ENCODE data around the gene SREBF1. TPM values are rescaled to one million over a fixed set of nuclear protein-coding genes. Genes with fewer than 3 reads are reported as not detected.

The SREBF1 gene
- total RNA-seq, 4 donors from 2014 or later: 16.1 to 90.7 (median 56.1) TPM

DNA sequence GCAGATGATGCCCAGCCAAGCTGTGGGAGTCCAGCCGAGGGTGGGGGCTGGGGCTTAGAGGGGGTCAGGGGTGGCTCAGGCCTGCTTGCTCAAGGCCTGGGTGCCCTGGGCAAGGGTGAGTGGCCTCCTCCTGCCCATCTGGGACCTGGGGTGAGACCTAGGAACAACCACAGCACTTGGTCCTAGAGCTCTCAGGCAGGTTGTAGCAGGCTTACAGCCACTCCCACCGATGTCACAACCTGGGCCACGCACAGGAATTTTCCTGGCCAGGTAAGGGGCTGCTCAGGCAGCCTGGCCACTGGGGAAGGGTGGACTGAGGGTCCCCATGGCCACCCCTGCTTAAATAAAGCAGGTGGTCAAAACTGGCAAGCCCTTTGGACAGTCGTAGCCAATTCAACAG lies 6.3 kb upstream of the SREBF1 start:
- Histone ChIP-seq H3K36me3 (peaks cover 0 to 31% of the 10 kb centered on the region in 2 donors), H3K27me3 (no peaks in the 10 kb centered on the region), H3K9me3 (no peaks in the 10 kb centered on the region), H3K4me3 (no peak overlapping the region), H3K27ac (no peak overlapping the region), H3K4me1 (peaks cover 0 to 47% (median 26%) of the 10 kb centered on the region in 3 donors)
- 57% methylated on average over 1 of the region's 4 CpGs; no CpG with 5 or more reads in 1 of the 2 donors for WGBS, 2 donors (ENCODE audit: low coverage in 1 of 2)
- ATAC-seq: no peak
- TF ChIP-seq POLR2A (IDR thresholded peaks at IDR 0.05): no peak
- TF ChIP-seq, protein P1, sequence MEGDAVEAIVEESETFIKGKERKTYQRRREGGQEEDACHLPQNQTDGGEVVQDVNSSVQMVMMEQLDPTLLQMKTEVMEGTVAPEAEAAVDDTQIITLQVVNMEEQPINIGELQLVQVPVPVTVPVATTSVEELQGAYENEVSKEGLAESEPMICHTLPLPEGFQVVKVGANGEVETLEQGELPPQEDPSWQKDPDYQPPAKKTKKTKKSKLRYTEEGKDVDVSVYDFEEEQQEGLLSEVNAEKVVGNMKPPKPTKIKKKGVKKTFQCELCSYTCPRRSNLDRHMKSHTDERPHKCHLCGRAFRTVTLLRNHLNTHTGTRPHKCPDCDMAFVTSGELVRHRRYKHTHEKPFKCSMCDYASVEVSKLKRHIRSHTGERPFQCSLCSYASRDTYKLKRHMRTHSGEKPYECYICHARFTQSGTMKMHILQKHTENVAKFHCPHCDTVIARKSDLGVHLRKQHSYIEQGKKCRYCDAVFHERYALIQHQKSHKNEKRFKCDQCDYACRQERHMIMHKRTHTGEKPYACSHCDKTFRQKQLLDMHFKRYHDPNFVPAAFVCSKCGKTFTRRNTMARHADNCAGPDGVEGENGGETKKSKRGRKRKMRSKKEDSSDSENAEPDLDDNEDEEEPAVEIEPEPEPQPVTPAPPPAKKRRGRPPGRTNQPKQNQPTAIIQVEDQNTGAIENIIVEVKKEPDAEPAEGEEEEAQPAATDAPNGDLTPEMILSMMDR (IDR thresholded peaks at IDR 0.05): no peak
- no peak for TF ChIP-seq EP300 (IDR thresholded peaks at IDR 0.05)
- no peak for TF ChIP-seq POLR2AphosphoS5 (IDR thresholded peaks at IDR 0.05)

DNA sequence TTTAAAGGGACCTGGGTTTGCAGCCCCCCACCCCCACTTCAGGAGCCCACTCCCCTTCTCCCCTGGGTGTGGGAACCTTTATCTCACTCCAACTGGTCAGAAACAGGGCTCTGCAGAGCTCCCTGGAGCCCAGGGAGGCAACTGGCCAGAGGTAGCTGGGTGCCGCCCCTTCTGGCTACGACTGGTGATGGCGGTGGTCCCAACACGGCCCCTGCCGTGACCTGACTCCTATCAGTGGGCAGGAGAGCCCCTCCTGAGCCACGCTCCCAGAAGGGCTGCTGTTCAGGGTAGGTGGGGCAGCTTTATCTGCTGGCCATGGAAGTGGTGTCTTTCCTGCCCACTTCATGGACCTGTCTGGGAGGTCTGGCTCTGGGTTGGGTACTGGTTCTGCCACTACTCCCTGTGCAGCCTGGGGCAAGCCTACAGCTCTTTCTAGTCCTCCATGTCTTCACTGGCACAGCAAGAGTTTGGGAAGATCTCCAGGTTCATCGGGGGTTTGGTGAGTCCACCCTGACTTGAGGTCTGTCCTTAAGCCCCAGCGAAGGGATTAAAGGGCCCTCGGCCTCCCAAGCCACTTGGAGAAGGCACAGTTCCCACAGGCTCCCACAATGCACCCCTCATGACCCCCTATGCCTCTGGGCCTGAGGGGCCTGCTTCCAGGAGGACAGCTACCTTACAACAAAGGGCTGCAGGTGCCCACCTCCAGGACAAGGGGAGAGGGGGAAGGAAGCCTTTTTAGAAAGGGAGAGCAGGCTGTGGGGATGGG lies 5.5 kb upstream of the SREBF1 start:
- peaks cover 6 to 49% (median 34%) of the 10 kb centered on the region in 3 donors for H3K4me1 ChIP-seq

DNA sequence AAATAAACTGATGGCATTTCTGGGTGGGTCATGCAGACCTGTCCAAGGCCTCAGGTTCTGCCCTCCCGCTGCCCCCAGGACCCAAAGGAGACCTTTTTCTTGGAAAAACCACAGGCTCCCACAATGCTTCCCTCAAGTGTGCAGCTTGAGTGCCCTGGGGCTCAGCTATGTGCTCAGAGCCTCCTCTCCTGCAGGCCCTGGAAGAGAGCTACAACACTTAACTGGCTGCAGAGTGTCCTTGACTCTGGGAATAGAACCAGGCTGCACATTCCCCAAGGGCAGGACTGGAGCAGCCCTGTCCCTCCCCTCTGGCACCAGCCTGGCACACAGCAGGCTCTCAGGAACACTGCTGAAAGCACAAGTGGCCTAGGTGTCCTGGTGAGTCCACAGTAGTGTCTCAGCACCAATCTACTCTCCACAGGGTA lies 4.8 kb upstream of the SREBF1 start:
- H3K4me1 ChIP-seq: peaks cover 8 to 56% (median 38%) of the 10 kb centered on the region in 3 donors
- ATAC-seq: no peak
- H3K27ac ChIP-seq: peak overlapping the region in 3 of 4 donors; percentile 98 to 100 (median 100)
- WGBS, 2 donors (ENCODE audit: low coverage in 1 of 2): no CpG with 5 or more reads among the region's 1 CpG
- H3K4me3 ChIP-seq: no peak overlapping the region
- peaks cover 0 to 17% of the 10 kb centered on the region in 2 donors for H3K36me3 ChIP-seq
- no peaks in the 10 kb centered on the region for H3K27me3 ChIP-seq
- TF ChIP-seq EP300 (IDR thresholded peaks at IDR 0.05) (no peak), POLR2AphosphoS5 (IDR thresholded peaks at IDR 0.05) (no peak), POLR2A (IDR thresholded peaks at IDR 0.05) (no peak)
- TF ChIP-seq, protein P1 (IDR thresholded peaks at IDR 0.05): no peak
- no peaks in the 10 kb centered on the region for H3K9me3 ChIP-seq

More for the DNA sequence above, 5.5 kb upstream of the SREBF1 start:
- no peak overlapping the region for H3K4me3 ChIP-seq
- no peak for ATAC-seq
- TF ChIP-seq POLR2AphosphoS5 (IDR thresholded peaks at IDR 0.05) (no peak), POLR2A (IDR thresholded peaks at IDR 0.05) (no peak), EP300 (IDR thresholded peaks at IDR 0.05) (no peak)
- TF ChIP-seq, protein P1 (IDR thresholded peaks at IDR 0.05): no peak
- no peaks in the 10 kb centered on the region for H3K27me3 ChIP-seq
- H3K9me3 ChIP-seq: no peaks in the 10 kb centered on the region
- H3K36me3 ChIP-seq: peaks cover 0 to 23% of the 10 kb centered on the region in 2 donors
- peak overlapping the region in 3 of 4 donors; percentile 98 to 100 (median 100) for H3K27ac ChIP-seq
- WGBS, 2 donors (ENCODE audit: low coverage in 1 of 2): no CpG with 5 or more reads among the region's 9 CpGs

DNA sequence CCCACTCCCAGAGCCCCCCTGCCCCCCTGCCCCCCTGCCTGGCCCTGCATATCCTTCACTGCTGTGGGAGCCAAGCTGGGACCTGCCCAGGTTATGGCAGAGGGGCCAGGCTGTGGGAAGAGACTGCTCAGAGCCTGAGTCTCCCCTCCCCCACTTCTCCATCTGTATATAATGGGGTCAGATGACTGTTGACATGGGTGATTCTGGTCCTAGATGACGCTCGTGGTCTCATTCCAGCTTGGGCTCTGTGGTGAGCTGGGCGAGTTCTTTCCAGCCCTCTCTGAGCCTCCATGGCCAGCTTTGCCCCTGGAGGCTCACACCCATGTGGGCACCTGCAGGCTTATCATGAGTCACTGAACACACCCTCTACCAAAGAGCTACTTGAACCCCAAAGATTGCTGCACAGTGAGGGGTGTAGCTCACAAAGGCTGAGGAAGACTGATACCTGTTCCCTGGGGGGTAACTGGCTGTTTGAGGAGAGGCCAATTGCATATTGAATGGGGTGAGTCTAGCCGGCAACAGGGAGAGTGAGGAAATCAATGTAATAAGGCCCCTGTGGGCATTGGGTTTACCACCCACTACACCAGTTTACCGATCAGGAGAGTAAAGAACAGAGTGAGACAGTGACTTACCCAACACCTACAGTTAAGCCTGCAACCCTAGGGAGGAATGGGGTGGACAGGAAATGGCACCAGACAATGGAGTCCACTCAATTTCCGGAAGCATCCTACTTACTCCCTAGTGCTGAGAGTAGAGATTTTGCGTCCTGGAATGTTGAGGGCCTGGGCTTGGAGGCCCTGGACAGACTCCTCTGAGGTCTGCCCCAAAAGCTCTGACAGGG lies 4.2 kb upstream of the SREBF1 start:
- H3K4me3 ChIP-seq: peak overlapping the region; percentile 29 to 66
- H3K36me3 ChIP-seq: peaks cover 0 to 10% of the 10 kb centered on the region in 2 donors
- peaks cover 8 to 56% (median 39%) of the 10 kb centered on the region in 3 donors for H3K4me1 ChIP-seq
- WGBS, 2 donors (ENCODE audit: low coverage in 1 of 2): 56 to 59% methylated on average over 3 to 5 of the region's 7 CpGs
- H3K27ac ChIP-seq: peak overlapping the region; percentile 83 to 100 (median 99)
- ATAC-seq: no peak
- TF ChIP-seq POLR2A (IDR thresholded peaks at IDR 0.05) (no peak), POLR2AphosphoS5 (IDR thresholded peaks at IDR 0.05) (no peak), EP300 (IDR thresholded peaks at IDR 0.05) (no peak)
- TF ChIP-seq, protein P1 (IDR thresholded peaks at IDR 0.05): no peak
- H3K9me3 ChIP-seq: no peaks in the 10 kb centered on the region
- H3K27me3 ChIP-seq: no peaks in the 10 kb centered on the region
